GM12874 (cell line): Measurements from ENCODE around the gene KCNK4.
A peak's percentile ranks its signal among the peaks of the same experiment; 100 is the strongest.

ENCODE experiments used
- TF ChIP-seq, protein P1 (sequence below): IDR thresholded peaks from 2 replicates; pipeline ENCODE4 v1.5.1; 2011; ENCODE audit warnings: low read depth, mild to moderate bottlenecking, control low read depth, low read length, moderate library complexity; ENCODE audit not compliant: insufficient read depth

The KCNK4 gene

DNA sequence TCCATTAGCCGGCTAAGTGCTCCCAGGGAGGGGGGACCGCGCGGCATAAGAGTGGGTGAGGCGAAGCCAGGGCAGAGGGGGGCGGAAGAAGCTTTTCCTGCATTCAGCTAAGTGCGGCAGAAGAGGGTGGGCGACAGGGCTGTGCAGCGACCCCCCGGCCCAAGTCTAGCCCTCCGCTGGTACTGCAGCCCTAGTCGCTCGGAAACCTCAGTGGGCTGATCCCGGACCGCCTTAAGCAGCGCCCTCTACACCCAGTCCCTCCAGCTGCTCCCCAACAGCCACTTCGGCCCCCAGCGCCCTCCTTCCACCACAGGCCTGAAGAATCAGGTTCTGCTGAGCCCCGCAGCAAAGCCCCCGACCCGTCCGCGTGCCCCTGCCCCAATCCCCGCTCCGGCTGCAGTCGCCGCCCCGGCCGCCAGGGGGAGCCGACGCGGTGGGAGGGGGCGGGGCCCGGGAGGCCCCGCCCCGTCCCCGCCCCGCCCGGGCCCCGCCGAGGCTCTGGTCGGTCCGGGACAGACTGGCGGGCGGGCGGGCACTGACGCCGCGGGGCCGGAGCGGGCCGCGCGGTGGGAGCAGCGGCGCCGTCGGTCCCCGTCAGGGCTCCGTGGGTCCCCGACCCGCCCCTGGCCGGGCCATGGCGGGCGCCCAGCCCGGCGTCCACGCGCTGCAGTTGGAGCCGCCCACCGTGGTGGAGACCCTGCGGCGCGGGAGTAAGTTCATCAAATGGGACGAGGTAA lies 39.9 kb upstream of the KCNK4 start, which contains the start of gene PLCB3:
Gene PLCB3 (plus strand): TSS at position 515 of the 737 bp plus-strand sequence. CDS start 120 bp downstream, at position 635.
- TF ChIP-seq, protein P1, sequence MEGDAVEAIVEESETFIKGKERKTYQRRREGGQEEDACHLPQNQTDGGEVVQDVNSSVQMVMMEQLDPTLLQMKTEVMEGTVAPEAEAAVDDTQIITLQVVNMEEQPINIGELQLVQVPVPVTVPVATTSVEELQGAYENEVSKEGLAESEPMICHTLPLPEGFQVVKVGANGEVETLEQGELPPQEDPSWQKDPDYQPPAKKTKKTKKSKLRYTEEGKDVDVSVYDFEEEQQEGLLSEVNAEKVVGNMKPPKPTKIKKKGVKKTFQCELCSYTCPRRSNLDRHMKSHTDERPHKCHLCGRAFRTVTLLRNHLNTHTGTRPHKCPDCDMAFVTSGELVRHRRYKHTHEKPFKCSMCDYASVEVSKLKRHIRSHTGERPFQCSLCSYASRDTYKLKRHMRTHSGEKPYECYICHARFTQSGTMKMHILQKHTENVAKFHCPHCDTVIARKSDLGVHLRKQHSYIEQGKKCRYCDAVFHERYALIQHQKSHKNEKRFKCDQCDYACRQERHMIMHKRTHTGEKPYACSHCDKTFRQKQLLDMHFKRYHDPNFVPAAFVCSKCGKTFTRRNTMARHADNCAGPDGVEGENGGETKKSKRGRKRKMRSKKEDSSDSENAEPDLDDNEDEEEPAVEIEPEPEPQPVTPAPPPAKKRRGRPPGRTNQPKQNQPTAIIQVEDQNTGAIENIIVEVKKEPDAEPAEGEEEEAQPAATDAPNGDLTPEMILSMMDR: peak; percentile 77

DNA sequence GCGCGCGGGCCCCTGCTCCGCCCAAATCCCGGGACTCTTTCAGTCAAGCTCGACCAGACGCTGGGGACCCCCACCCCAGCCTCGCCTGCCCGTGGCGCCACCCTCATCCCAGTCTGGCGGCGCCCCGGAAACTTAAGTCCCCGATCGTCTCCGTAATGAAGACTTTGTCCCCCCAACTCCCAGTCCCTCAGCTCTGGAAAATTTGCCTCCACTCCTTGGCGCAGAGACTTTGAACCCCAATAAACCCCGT lies 39.4 kb upstream of the KCNK4 start:
- TF ChIP-seq, protein P1: no peak

DNA sequence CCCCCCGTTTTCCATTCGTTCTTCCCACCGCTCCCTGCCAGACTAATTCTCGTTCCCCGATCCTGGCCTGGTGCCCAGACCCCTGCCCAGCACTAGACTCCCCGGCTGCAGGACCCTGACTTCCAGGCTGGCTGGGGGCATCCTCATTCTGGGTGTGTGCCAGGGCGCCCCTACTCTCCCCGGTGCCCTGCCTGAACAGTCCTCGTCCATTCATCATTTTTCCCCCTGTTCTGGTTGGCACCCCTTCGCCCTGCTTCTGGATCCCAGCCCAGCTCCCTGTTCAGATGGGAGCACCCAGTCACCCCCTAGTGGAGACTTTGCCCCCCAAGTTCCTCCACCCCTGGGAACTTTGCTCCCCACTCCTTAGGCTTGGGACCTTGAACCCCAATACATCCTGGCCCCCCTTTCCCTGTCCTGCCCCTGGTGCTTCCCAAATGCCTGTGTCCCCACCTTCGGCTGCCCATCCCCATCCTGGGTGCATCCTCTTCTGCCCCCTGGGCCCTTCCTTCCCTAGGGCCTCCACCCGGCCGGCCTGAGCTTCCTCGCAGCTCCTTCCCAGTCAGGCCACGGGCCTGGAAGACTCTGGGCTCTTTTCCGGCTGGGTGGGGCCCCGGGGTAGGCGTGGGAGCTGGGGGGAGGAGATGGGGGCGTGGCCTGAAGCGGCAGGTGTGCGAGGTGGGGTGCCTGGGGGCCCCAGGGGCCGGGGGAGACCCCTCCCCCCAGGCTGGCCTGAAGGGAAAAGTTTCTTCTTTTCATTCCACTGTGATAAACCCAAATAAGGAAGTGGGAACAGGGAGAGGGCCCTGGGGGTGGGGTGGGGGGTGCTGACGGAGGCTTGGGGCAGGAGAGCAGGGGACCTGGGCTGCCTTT lies 38.9 kb upstream of the KCNK4 start:
- TF ChIP-seq, protein P1: peak; percentile 48

DNA sequence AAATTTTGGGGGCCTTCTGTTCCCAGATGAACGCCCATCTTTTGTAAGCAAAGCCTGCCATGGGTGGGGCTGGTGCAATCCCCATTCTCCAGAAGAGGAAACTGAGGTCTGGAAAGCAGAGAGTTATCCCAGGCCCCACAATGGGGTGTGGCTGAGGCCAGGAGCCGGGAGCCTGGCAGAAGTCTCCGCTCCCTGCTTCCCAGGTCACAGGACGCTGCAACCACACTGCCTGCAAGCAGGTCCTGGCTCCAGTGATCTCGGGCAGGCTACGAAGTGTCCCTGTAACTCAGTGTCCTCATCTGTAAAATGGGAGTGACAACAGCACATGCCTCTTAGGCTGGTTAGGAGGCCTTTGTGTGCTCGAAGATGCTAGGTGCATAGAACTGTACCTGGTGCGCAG lies 38.1 kb upstream of the KCNK4 start:
- TF ChIP-seq, protein P1: no peak

DNA sequence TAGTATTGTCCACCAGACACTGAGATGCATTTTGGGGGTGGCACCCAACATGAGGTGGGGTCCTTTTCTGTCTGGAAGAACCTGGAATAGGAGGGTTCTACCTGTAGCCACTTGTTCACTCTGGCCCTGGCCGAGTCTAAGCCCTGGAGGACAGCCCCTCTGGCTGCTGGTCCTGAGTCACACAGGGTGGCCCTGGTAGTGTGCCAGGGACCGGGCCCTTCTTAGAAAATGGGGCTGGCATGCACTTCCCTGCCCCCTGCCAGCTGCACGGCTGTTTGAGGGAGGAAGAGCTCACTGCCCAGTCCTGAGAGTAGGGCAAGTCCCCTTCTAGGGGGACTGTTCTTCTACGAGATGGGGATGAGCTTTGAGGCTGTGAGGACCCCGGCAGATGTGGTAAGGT lies 37.6 kb upstream of the KCNK4 start:
- TF ChIP-seq, protein P1: no peak

DNA sequence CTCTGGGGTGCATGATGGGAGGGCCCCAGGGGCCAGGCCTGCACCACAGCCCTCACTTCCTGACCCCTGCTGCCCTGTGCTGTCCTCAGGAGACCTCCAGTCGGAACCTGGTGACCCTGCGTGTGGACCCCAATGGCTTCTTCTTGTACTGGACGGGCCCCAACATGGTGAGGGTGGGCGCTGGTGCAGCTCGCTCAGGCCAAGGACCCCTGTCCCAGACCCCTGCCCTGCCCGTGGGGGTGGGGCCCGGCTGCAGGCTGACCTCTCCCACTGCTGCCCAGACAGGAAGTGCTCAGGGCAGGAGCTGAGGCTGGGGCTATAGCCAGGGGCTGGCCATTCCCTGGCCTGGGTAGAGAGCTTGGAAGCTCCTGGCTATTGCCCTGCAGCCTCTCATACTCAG lies 36.8 kb upstream of the KCNK4 start:
- TF ChIP-seq, protein P1: no peak

DNA sequence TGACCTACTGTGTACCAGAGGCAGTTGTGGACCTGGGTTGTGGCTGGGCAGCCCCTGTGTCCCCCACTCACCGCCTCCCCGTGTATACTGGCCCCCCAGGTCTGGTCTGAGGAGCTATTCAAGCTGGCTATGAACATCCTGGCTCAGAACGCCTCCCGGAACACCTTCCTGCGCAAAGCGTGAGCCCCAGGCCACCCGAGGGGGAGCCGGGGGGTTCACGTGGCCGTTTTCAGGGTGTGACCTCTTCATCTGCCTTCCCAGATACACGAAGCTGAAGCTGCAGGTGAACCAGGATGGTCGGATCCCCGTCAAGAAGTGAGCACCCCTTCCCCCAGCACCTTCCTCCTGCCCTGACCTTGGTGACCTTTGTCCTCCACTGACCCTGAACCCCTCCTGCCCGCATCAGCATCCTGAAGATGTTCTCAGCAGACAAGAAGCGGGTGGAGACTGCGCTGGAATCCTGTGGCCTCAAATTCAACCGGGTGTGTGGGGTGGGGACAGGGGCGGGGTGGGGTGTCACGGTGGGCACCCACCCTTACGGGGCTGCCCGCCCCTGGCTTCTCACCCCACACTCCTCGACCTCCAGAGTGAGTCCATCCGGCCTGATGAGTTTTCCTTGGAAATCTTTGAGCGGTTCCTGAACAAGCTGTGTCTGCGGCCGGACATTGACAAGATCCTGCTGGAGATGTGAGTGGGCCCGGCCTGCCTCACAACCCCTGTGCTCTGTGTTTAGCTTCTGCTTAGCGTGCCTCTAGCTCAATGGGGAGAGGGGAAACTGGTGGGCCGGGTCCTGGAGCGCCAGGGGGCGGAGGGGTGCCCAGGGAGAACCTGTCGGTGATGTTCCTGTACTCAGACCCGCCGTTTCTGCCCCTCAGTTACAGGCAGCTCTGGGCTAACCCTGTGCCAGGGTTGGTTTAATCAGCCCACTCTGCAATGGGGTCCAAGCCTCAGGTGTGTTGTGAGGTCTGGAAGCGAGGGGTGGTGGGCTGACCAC lies 35.7 kb upstream of the KCNK4 start:
- TF ChIP-seq, protein P1: no peak
